Spleen (tissue), 7 donors: ENCODE data around the gene UGCG.

Experiments
- CTCF ChIP-seq, 11 experiments: fragments of 200-600 bp in 7 of 11; fragments of 450-650 bp in 4 of 11; sonication (generic) in 4 of 11; IDR thresholded peaks in 8 of 11; conservative IDR thresholded peaks in 3 of 11; 1 replicate in 7 of 11; 2 replicates in 4 of 11; pipeline versions ENCODE4 v1.4.0 to v1.8.0; 2016 to 2021; ENCODE audit warnings: antibody characterized with exemption in 11 of 11, inconsistent platforms in 4 of 11, mild to moderate bottlenecking in 1 of 11
- POLR2A ChIP-seq, 3 donors: fragments of 450-650 bp; IDR thresholded peaks; one replicate each; pipeline ENCODE4 v1.5.1; 2017; ENCODE audit warnings: antibody characterized with exemption in 3 of 3, mild to moderate bottlenecking in 1 of 3
- POLR2AphosphoS5 ChIP-seq, 3 donors: sonication (generic); formaldehyde crosslinking; IDR thresholded peaks; one replicate each; pipeline ENCODE4 v1.5.1; 2017; ENCODE audit warnings: antibody characterized with exemption in 3 of 3
- donor health status: DM: no; HTN: no; CAD: no; lungs with moderate emphysema.
- donor health status: DM: no; HTN: no; CAD: no.
- donor health status: DM: no; HTN: no; CAD: no.

- TF ChIP-seq POLR2A (IDR thresholded peaks at IDR 0.05) (no peak), CTCF (IDR thresholded peaks at IDR 0.05 in 8 of 11, conservative IDR thresholded peaks at IDR 0.05 in 3 of 11) (no peak), POLR2AphosphoS5 (IDR thresholded peaks at IDR 0.05) (no peak)
Measured at GRCh38 chr9:111857555-111858211, 38.9 kb upstream of the UGCG start.
